HG02763 (cell line): ENCODE data around the gene MLXIPL.
"Not testable (repeated sequence)": the region's sequence is repeated elsewhere in the genome, so short reads cannot be mapped to it uniquely, and the experiment has no call there.

ENCODE experiments used
- ATAC-seq: cut with Tn5 transposase; IDR thresholded peaks from one replicate; pipeline ENCODE4 v1.9.1; 2021; ENCODE audit warnings: mild to moderate bottlenecking, moderate library complexity; ENCODE audit not compliant: unreplicated experiment

MLXIPL gene

GRCh38 chr7:73646785-73647724, 22.7 kb upstream of the MLXIPL start:
- no peak for ATAC-seq

GRCh38 chr7:73645643-73646174, 21.4 kb upstream of the MLXIPL start:
- no peak for ATAC-seq

GRCh38 chr7:73644688-73645286, 20.5 kb upstream of the MLXIPL start:
- no peak for ATAC-seq

GRCh38 chr7:73642834-73643233, 18.5 kb upstream of the MLXIPL start:
- ATAC-seq: no peak

DNA sequence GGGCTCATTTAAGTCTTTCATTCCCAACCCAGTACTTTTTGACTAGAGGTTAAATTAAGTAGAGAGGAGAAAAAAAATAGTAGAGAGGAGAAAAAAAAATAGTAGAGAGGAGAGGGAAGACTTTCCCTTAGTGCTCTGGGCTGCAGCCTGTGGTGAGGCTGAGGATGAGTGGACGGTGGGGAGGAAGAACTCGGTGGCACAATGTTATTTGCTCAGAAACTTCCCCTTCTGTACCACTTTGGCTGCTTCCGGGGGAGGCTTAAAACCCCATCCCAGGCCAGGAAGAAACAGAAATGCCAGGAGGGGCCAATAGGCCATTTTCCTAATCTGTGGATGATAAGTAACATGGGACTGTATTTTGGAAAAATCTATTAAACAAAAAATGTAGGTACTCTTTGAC, 14.6 kb upstream of the MLXIPL start:
- ATAC-seq: no peak

- no peak for ATAC-seq
These were observed 11.3 kb upstream of the MLXIPL start for GRCh38 chr7:73635428-73636200.

- no peak for ATAC-seq
These were observed 9.5 kb upstream of the MLXIPL start for GRCh38 chr7:73633844-73634243.

DNA sequence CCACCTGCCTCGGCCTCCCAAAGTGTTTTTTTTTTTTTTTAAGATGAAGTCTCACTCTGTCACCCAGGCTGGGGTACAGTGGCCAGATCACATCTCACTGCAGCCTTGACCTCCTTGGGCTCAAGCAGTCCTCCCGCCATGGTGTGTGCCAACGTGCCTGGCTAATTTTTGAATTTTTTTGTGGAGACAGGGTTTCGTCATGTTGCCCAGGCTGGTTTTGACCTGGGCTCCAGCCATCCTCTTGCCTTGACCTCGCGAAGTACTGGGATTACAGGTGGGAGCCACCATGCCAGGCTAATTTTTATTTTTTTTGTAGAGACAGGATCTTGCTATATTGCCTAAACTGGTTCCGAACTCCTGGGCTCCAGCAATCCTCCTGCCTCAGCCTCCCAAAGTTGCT, 9.0 kb upstream of the MLXIPL start:
- ATAC-seq: no peak

DNA sequence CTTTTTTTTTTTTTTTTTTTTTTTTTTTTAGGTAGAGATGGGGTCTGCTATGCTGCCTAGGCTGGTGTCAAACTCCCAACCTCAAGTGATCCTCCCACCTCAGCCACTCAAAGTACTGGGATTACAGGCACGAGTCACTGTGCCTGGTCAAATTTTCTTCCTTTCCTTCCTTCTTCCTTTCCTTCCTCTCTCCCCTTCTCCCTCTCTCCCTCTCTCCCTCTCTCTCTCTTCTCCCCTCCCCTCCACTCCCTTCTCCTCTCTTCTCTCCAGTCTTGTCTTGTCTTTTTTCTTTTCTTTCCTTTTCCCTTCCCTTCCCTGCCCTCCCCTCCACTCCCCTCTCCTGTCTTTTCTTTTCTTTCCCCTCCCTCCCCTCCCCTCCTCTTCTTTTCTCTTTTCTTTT, 7.2 kb upstream of the MLXIPL start:
- no peak for ATAC-seq

- ATAC-seq: no peak
These were observed 4.2 kb upstream of the MLXIPL start for GRCh38 chr7:73628504-73628903.

DNA sequence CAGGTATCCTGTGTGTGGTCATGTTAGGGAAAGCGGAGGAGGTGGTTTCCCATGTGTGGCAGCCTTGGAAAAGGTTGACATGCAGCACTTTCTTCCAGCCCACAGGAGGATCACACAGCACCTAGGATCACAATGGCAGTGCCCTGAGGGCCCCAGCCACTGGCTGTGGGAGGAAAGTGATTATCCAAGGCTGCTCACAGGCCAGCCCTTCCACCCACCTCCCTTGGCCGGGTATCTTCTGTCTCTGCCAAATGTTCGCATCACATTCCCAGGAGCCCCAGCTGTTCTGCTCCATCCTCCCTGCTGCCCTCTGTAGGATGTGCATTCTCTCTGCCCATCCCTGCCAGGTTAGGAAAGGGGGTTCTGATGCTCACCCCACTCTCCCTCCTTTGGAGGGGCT, 2.5 kb upstream of the MLXIPL start:
- no peak for ATAC-seq

GRCh38 chr7:73625276-73625675, 954 bp upstream of the MLXIPL start:
- ATAC-seq: no peak

DNA sequence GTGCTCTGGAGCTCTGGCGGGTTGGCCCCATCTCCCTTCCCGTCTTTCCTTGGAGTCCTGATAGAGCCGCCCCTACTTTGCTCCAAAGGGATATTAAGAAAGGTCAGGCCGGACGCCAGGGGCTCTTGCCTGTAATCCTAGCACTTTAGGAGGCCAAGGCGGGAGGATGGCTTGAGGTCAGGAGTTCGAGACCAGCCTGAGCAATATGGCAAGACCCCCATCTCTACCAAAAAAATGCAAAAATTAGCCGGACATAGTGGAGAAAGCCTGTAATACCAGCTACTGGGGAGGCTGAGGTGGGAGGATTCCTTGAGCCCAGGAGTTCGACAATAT, 313 bp upstream of the MLXIPL start:
- ATAC-seq: no peak

DNA sequence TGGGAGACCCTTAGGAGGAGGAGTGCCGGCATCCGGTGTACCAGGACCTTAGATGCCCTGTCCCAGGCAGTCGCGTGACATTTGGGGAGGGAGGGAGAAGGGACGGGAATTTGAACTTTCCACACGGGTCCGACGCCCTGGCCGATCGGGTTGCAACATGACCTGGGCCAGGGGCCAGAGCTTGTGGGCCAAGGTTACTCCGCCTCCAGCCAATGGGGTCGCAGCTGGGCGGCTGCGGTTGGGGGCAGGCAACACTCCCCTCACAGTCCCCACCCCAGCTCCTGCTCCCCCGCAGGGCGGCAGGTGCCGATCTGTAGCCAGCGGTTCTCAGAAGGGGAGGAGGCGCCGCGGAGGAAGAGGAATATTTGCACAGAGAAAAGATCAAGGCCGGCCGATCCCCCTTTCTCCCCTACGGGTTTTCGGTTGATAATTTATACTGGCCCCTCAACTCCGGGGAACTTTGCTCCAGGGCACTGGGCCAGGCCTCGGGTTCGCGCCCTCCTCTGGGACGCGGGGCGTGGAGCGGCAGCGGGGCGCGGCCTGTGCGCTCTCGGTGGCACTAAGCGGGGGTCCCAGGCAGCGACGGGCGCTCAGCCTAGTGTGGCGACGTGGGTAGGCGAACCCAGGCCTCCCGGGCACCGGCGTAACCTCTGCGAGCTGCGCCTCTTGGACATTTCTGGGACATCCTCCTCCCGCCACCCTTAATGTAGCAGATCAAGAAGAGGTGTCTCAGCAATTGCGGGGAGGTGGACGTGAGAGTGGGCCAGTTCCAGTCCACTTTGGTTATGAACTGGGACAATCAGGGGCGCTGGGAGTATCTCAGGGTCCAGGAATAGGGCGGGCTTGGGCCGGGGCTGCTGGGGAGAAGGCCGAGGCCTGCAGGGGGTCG, 1.2 kb downstream of the MLXIPL start:
- no peak for ATAC-seq

DNA sequence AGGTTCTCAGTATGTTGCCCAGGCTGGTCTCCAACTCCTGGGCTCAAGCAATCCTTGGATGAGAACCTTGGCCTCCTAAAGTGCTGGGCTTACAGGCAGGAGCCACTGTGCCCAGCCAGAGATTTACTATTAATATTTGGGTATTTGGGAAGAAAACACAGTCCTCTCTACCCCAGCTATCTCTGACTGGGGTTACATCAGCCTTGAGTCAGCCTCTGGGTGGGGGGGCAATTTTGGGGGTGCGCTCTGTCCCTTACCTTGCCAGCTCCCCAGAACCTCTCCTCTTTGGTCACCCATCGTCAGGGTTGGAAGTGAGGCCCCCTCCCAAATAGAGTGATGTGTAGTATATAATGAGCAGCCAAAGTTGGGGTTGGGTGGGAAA, 1.8 kb downstream of the MLXIPL start:
- no peak for ATAC-seq

GRCh38 chr7:73621168-73622063, 2.9 kb downstream of the MLXIPL start:
- ATAC-seq: no peak

DNA sequence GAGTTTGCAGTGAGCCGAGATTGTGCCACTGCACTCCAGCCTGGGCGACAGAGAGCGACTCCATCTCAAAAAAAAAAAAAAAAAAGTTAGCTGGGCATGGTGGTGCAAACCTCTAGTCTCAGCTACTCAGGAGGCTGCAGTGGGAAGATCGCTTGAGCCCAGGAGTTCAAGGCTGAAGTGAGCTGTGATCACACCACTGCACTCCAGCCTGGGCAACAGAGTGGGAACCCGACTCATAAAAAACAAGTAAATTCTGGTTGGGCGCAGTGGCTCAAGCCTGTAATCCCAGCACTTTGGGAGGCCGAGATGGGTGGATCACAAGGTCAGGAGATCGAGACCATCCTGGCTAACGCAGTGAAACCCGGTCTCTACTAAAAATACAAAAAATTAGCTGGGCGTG, 4.9 kb downstream of the MLXIPL start:
- not testable (repeated sequence) for ATAC-seq

DNA sequence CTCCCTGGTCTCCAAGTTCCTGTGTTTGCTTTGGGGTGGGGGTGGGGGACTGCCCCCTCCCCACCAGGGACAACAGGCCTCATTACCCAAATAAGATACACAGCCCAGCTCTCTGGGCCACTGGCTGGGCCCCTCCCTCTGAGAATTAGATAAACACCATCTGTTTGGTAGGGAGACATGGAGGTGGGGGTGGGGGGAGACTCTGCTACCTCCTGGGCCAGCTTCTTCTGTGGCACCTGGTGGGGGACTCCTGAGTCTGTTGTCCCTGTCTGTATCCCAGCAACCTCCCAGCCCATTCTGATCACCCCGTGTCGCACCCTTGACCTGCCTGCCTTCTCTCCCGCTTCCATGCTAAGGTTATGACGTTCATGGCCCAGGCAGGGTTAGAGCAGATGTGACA, 5.8 kb downstream of the MLXIPL start:
- ATAC-seq: no peak

DNA sequence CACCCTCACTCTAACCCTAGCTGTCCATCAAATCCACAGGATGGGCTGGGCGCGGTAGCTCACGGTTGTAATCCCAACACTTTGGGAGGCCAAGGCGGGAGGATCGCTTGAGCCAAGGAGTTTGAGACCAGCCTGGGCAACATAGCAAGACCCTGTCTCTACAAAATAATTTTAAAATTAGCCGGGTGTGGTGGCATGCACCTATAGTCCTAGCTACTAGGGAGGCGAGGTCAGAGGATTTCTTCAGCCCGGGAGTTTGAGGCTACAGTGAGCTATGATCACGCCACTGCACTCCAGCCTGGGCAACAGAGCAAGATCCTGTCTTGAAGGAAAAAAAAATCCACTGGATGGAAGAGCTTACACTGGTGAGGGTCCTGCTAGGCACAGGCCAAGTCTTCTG, 6.8 kb downstream of the MLXIPL start:
- not testable (repeated sequence) for ATAC-seq

DNA sequence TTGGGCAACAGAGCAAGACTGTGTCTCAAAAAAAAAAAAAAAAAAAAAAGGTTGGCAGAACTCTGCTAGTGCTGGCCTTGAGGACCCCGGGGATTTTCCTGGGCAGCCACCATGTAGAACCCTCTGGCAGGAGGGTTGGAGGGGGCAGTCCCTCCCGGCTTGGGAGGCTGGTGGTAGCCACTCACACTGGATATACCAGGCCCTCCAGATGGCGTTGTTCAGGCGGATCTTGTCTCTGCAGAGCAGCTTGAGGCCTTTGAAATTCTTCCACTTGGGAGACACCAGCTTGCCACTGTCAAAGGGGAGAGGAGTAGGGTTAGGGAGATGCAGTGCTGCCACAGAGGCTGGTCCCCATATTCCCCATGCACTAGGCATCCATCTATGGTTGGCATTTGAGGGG, 8.4 kb downstream of the MLXIPL start:
- no peak for ATAC-seq
